GM21723 (cell line): ENCODE results near the gene ZNF592.
A peak's percentile ranks its signal among the peaks of the same experiment; 100 is the strongest.
"Not testable (repeated sequence)": the region's sequence is repeated elsewhere in the genome, so short reads cannot be mapped to it uniquely, and the experiment has no call there.

Experiments used
- ATAC-seq: cut with Tn5 transposase; IDR thresholded peaks from one replicate; pipeline ENCODE4 v1.9.1; 2021; ENCODE audit warnings: mild to moderate bottlenecking, moderate library complexity; ENCODE audit not compliant: unreplicated experiment

The ZNF592 gene

DNA sequence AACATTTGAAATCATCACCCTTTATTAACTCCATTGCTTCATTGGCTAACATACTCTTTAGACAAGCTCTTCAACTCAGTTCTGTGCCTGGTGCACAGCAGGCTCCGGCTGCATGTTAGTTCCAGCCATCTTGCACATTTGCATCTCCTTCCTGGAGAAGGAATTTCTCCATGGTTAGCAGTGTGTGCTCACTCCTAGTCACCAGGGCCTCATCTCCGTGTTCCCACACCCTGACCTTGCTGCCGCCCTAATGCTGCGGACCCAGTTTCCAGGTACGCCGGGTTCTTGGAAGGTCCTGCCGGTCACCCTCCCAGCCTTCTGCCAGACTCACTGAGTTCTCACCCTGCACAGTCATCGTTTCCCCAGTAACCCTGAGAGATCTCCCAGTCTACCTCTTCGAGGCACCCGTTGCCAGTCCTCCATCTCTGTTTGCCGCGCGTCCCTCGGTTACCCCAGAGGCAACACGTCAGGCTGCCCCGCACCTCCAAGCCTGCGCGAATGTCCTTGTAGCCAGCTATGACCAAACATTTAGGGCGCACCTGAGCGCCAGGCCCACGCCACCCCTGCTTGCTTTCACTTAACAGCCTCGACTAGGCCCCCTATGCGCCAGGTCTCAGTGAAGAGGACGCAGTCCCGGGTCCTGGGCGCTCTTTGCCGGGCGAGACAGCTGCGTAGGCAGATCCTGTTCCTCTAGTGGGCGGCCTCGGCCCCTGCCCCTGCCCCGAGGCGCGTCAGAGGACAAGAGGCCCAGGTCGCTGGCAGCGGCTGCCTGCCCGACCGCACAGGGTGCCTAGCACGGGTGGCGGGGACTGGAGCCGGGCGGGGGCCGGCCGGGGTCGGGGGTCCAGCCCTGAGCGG is 747 bp upstream of the ZNF592 start:
- ATAC-seq: peak; percentile 49

DNA sequence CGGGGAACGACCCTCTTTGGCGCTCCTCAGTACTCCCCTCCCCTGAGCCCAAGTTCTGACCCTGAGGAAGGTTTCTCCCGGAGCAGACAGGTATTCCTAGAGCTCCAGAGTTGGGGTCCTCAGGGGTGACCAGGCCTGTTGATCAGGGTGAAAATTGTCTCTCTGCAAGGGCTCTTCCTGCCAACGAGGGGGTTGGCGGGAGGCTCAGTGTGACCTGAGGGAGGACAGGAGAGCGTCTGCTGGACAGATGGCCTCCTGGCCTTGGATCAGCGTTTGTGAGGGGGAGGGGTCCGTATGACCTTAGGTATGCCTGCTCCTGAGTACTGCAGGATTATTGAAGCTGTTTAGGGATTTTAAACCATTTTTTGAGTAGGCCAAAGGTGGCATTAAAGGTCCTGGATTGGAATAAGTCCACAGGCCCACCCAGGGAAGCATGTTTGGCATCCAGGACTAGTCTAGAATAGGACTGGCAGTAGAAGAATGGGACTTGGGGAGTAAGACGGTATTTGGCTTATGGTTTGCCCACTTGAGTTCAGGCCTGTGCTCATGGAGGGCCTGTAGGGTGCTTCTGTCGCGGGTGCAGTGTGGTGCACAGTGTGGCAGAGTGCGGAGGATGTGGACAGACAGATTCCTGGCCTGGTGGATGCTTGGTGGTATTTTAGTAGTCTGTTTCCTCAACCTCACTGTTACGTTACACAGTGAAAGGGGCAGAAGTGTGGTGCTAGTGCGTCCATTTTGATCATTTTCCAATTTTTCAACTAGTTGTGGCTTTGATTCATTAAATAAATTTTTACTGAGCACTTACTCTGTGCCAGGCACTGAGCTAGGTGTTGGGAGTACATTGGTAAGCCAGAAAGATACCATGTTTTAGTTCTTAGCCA is 959 bp downstream of the ZNF592 start:
- peak; percentile 3 for ATAC-seq

DNA sequence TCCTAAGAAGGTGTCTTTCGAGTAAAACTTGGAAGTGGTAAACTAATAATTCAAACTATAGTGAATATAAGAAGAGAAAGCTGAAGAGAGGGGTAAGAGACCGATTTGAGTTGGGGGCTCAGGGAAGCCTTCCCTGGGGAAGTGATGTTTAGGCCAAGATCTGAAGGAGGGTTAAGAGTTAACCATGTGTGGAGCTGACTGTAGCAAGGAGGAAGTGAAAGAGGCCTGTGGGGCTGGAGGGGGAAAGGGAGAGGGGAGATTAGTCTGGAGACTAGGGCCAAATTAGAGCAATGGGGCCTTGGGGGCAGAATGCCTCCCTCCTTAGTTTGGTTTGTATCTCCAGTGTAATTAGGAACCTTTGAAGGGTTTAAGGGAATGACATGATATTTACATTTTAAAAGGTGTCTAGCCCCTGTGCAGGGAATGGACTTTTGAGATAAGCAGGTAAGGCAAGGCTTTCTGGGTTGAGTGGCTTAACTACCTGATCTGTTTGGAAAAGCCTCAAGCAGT is 2.2 kb downstream of the ZNF592 start:
- peak; percentile 40 for ATAC-seq

DNA sequence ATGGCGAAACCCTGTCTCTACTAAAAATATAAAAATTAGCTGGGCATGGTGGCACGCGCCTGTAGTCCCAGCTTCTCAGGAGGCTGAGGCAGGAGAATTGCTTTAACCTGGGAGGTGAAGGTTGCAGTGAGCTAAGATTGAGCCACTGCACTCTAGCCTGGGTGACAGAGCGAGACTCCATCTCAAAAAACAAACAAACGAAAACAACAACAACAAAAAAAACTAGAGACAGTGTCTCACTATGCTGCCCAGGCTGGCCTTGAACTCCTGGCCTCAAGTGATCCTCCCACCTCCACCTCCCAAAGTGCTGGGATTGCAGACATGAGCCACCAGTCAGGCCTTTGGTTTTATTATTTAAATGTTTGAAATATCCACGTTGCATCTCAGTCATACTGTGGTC is 3.3 kb downstream of the ZNF592 start:
- ATAC-seq: not testable (repeated sequence)

DNA sequence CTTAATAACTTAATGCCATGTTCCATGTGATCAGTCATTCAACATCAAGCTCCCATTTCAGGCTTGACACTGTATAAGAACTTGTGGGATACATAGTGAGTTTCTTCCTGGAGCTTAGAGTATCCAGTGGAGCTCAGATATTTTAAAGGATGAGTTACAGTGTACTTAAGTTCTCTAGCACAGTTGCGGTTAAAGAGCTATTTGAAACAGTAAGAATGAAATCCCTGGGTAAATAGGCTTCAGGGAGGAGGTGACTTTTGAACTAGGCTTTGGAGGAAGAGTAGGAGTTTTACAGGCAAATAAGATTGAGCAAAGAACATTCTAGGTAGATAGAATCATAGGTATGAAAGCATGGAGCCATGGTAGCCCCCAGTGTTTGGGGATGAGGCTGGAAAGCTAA is 3.8 kb downstream of the ZNF592 start:
- ATAC-seq: no peak

DNA sequence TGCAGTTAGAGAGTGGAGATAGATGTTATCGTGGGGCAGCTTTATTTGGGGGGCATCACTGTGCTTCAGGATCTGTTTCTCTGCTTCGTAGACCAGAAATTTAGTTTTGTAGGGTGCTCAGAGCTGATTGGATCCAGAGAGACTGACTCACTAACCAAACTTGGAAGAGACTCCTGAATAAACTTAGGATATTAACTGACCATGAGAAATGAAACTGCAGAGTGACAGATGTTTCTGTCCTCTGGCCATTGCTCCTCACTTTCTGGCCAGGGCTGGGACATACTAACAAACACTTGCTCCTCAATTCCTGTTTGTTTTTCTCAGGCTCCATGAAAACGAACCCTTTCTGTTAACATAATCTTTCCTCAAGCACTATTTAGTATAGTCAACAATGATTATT is 4.3 kb downstream of the ZNF592 start:
- no peak for ATAC-seq

DNA sequence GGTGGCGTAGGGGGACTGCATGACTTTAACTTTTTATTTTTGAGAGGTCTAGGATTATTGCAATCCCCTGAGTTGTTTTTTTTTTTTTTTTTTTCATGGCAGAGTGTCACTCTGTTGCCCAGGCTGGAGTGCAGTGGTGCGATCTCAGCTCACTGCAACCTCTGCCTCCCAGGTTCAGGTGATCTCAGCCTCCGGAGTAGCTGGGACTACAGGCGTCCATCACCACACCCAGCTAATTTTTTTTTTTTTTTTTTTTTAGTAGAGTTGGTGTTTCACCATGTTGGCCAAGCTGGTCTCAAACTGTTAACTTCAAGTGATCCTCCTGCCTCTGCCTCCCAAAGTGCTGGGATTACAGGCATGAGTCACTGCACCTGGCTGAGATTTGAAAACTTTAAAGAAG is 6.5 kb downstream of the ZNF592 start:
- not testable (repeated sequence) for ATAC-seq

DNA sequence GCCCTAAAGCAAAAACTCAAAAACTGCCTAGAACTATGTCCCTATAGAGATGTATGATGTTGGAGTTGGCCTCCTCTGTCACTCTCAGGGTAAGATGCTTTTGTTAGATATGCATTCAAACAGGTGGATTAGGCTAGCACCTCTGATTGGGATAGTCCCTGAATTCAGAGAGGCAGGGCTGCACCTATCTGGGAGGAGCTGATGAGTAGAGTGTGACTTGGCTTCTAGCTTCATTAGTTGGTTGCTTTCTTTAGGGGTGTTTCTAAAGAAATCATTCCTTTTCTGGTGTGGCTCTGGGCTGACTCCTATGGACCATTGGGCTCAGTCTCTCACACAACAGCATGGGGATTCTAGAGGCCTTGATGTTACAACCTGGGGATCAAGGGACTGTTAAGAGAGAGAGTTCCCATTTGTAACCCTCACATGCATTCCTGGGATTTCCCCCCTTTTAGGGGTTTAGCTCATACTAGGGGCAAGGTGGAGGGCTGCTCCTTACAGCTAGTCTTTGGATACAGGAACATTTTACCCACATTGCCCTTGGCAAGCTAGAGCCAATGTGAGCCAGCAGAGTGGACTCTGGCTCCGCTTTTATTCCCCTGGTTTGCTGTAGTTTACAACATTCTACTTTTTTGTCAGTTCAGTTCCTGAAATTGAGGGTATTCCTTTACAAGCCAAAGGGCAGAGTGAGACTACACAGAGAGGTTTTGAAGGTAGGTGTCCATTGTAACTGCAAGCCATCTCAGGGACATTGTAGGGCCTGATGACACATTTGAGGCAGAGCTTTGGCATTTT is 7.5 kb downstream of the ZNF592 start:
- ATAC-seq: no peak

DNA sequence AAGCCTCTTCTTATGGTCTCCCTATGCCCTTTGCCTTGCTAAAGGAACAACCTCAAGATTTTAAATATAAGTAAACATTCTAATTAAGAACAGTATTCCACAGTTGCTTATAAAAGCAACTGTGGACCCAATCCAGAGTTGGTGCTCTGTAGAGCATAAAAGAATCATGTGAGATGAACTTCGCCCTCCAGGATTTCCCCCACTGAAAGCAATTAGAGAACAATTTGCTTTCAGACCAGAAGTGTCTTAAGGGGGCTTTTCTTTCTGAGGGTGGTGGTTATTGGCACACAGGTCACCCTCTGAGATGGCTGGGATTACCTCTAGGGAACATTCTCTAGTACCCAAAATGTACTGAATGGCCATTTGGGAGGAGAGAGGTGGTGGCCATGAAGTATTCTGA is 10.6 kb downstream of the ZNF592 start:
- ATAC-seq: no peak

DNA sequence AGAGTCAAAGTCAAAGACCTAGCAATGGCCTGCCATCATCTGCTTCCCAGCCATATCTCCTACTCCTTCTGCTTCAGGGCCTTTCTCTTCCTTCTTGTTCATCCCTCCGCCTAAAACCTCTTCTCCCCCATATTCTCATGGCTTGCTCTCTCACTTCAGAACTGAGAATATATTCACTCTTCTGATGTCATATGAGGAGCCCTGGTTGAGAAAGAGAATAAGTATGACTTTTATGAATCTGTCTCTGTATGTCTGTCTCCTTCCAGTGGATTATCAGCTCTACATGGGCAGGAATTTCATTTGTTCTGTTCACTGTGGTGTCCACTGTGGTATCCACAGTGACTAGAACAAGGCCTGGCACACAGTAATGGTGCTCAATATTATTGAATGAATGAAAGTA is 11.8 kb downstream of the ZNF592 start:
- ATAC-seq: no peak

DNA sequence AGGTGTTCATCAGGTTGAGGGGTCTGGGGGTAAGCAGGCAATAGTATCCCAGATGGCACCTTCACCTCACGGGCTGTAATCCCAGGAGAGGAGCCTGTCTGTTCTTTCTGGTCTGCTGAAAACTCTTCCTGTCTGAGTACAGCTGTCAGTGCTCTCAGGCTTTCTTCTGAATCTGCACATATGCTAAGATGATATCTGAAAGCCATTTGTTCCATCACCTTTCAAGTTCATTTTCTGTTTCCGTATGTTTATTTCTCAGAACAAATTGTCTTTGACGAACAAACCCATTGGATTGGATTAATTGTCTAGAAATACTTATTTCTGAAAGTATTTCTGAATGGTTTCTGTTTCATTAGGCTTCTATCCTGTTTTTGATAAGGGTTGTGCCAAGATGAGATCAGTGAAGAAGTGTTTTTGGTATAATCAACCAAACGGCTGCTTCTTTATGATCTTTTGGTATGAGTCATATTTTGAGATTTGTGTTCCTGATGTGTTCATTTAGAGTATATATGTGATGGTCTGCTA is 13.3 kb downstream of the ZNF592 start:
- ATAC-seq: no peak

DNA sequence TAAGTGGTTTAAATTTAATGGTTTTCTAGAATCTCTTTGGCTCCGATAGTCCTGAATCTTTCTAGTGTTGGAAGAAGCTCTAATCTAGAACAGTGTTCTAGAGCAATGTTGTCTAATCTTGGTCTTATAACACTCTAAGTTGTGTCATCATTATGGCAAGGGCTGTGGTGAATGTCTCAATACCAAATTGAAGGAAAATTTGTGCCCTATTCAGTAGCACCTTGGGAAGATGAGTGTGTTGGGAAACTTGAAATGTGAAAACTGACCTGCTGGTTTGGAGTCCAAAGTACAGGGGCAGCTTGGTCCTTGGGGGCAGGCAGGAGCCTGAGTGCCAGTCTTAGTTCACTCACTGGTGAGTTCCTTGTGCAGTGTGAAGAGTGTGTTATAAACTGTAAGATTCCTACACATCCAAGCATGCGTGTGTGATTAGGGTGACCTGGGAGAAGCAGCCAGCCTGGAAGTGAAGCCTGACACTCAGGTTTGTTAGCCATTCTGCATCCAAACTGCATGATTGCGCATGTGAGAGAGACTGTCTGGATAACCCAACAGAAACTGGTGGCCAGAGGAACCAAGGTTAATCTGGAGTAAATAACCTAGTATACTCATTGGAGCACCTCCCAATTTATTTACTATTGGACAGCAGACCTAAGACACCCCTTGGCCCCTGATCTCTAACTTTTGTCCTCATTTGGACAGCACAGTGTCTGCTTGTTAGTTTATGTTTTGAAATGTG is 14.6 kb downstream of the ZNF592 start:
- no peak for ATAC-seq

DNA sequence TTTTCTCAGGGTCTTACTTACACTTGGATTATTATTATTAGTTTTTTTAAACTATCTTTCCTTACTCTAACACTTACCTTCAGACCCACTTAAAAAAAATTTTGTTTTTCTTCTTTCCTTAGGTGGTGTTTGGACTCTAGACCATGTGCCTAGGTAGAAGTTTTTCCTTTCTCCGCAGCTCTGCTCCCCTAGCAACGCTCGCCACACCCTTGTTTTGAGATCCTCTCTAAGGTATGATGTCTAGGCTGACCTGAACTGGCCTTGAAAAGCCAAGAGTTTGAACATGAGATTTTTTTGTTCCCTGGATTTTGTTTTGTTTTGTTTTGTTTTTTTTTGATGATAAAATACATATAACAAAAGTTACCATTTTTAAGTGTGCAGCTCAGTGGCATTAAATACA is 16.2 kb downstream of the ZNF592 start:
- ATAC-seq: no peak

DNA sequence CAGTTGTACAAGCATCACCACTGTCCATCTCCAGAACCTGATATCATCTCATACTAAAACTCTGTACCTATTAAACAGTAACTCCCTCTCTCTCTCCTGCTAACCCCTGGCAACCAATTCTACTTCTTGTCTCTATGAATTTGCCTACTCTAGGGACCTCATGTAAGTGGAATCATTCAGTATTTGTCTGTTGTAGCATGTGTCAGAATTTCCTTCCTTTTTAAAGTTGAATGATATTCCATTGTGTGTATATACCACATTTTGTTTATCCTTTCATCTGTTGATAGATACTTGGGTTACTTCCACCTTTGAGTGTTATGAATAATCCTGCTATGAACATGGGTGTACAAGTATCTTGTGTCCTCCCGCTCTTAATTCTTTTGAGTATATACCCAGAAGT is 16.6 kb downstream of the ZNF592 start:
- ATAC-seq: no peak

DNA sequence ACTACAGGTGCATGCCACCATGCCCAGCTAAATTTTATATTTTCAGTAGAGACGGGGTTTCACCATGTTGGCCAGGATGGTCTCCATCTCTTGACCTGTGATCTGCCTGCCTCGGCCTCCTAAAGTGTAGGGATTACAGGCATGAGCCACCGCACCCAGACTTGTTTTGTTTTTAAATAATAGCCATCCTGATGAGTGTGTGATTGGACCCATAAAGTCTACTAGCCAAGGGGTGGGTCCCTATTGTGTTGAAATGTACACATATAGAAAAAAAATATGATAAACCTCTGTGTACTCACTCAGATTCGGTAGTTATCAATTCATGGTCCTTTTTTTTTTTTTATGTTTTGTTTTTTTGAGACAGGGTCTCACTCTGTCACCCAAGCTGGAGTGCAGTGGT is 17.3 kb downstream of the ZNF592 start:
- ATAC-seq: no peak

DNA sequence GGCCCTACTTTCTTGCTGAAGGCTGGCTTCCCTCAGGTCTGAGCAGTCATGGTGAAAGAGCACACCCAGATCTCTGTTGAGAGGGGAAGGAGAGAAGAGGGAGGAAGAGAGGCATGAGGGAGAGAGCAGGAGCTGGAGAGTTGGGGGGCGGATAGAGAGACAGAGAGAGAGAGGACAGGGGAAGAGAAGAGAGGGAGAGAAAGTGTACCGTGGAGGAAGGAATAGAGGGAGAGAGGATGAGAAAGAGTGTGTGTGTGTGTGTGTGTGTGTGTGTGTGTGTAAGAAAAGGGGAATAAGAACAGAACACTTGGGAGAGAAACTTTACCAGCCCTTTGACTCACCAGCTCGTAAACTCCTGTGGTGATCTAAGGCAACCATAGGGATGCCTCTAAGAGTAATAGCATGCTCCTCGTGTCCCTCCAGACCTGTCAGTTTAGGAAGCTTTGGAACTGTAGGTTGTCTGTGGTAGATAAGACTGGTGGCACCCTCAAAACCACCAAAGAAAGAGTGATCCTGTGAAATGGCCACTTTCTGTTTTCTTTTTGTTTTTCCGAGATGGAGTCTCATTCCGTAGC is 18.2 kb downstream of the ZNF592 start:
- no peak for ATAC-seq

DNA sequence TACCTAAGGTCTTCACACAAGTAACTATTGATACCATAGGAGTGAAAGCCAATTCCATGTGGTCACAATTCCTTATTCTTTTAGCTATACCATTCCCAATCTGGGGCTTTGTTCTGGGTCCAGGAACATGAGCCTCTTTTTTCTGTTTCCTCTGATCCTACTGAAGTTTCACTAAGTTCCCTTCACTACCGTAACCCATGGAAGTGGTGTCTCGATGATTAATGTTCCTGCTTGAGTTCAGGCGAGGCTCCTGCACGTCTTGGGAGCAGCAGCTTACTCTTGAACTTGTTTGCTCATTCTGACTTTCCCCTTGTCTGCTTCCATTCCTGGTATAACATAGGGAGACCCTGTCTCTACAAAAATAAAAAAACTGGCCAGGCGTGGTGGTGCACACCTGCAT is 23.6 kb downstream of the ZNF592 start:
- no peak for ATAC-seq

DNA sequence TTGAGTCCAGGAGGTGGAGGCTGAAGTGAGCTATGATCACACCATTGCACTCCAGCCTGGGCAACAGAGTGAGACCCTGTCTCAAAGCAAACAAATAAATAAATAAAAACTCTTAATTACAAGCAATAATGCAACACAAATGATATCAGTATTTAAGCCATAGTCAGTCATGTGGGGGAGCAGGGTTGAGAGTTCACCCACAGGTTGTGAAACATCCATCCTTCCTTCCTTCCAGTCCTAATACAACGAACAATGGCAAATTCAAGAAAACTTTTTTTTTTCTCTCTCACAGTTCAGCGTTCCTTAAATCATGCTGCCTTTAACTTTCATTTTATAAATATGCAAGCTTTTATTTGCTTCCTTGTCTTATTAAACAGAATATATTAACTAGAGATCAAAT is 24.1 kb downstream of the ZNF592 start:
- no peak for ATAC-seq

DNA sequence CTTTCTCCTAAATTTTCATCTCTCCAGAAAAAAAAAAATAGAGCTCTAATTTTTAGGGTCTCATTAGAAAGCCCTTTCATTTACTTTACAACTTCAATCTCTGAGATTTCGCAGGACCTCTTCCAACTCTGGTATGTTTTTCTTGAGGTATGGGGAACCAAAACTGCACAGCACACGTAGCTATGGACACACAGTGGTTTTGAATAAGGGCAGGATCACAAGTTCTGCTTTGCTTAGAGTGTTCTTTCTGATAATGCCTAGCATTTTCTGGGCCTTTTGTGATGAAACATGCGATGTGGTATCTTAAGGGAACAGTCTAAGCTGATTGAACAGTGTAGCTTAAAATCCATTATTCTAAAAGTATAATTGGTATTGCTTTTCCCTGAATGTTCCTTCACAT is 25.3 kb downstream of the ZNF592 start:
- peak; percentile 59 for ATAC-seq
